Karpas-422 (cell line): Measurements from ENCODE around the gene ASPSCR1. TPM values are rescaled to one million over a fixed set of nuclear protein-coding genes. Genes with fewer than 3 reads are reported as not detected.

Experiments used
- DNase-seq: peaks from one replicate; pipeline ENCODE4 v3.0.0-alpha.2; 2015
- H2AFZ ChIP-seq: fragments of 200-600 bp; sonication (generic); 2 replicates; pipeline ENCODE4 v1.6.1; 2014; ENCODE audit warnings: antibody characterized with exemption, low read length, mixed read lengths
- H3K27ac ChIP-seq: fragments of 200-600 bp; sonication (generic); 2 replicates; pipeline ENCODE4 v1.5.1; 2014; ENCODE audit warnings: mild to moderate bottlenecking, low read length, moderate library complexity
- H3K27me3 ChIP-seq: fragments of 200-600 bp; sonication (generic); 2 replicates; pipeline ENCODE4 v1.6.1; 2014; ENCODE audit warnings: low read length, mixed read lengths
- H3K36me3 ChIP-seq: fragments of 200-600 bp; sonication (generic); 2 replicates; pipeline ENCODE4 v1.6.1; 2014; ENCODE audit warnings: low read length, mixed read lengths; ENCODE audit not compliant: insufficient read depth
- H3K4me1 ChIP-seq: fragments of 200-600 bp; sonication (generic); 2 replicates; pipeline ENCODE4 v1.6.1; 2014; ENCODE audit warnings: mild to moderate bottlenecking, low read length, mixed read lengths
- H3K4me2 ChIP-seq: fragments of 200-600 bp; sonication (generic); 2 replicates; pipeline ENCODE4 v1.6.1; 2014; ENCODE audit warnings: low read length, low read depth, mild to moderate bottlenecking; ENCODE audit not compliant: poor library complexity, severe bottlenecking
- H3K4me3 ChIP-seq: fragments of 200-600 bp; sonication (generic); 2 replicates; pipeline ENCODE4 v1.5.1; 2014; ENCODE audit warnings: mild to moderate bottlenecking, antibody characterized with exemption, low read length, mixed read lengths
- H3K79me2 ChIP-seq: fragments of 200-600 bp; sonication (generic); 2 replicates; pipeline ENCODE4 v1.6.1; 2014; ENCODE audit warnings: mild to moderate bottlenecking, low read length, mixed read lengths
- H3K9ac ChIP-seq: fragments of 200-600 bp; sonication (generic); 2 replicates; pipeline ENCODE4 v1.6.0; 2014; ENCODE audit warnings: low read length
- H3K9me2 ChIP-seq: fragments of 200-600 bp; sonication (generic), shearing (Covaris generic); replicated peaks from 2 replicates; pipeline ENCODE4 v1.6.0; 2014; ENCODE audit warnings: mild to moderate bottlenecking, low read length, moderate library complexity; ENCODE audit not compliant: insufficient read depth
- H3K9me3 ChIP-seq: fragments of 300-700, 200-600 bp; sonication (generic); 2 replicates; pipeline ENCODE4 v1.6.1; 2014; ENCODE audit warnings: low read length, mixed read lengths
- H4K20me1 ChIP-seq: fragments of 200-600 bp; sonication (generic); 2 replicates; pipeline ENCODE4 v1.6.1; 2014; ENCODE audit warnings: mild to moderate bottlenecking, antibody characterized with exemption, low read length, low read depth; ENCODE audit not compliant: insufficient read depth
- total RNA-seq: library from RNA; depleted of rRNA; stranded (reverse); fragments of >200 nt; shearing (Covaris generic); gene quantifications from 2 replicates; pipeline ENCODE4 v1.2.3, GENCODE V29; 2014; ENCODE audit warnings: low replicate concordance

The ASPSCR1 gene
- total RNA-seq, 1 experiment from 2014 or later, result 38.7 TPM

- no peak overlapping the region for H3K4me3 ChIP-seq
- H2AFZ ChIP-seq, result no peak overlapping the region
- peaks cover 11% of the 10 kb centered on the region for H3K4me1 ChIP-seq
- no peaks in the 10 kb centered on the region for H3K27me3 ChIP-seq
- H3K9me3 ChIP-seq, result no peaks in the 10 kb centered on the region
- no peak for DNase-seq
- H3K36me3 ChIP-seq, result no peaks in the 10 kb centered on the region
- H4K20me1 ChIP-seq, result no peaks in the 10 kb centered on the region
- H3K4me2 ChIP-seq, result no peak overlapping the region
- no peak overlapping the region for H3K27ac ChIP-seq
- H3K9me2 ChIP-seq, result no peaks in the 10 kb centered on the region
- H3K9ac ChIP-seq, result no peak overlapping the region
- no peaks in the 10 kb centered on the region for H3K79me2 ChIP-seq
These were observed 37.5 kb upstream of the ASPSCR1 start for GRCh38 chr17:81939881-81940385.

GRCh38 chr17:81940538-81941483 is 36.6 kb upstream of the ASPSCR1 start:
- Histone ChIP-seq H3K9ac (no peak overlapping the region), H3K27me3 (no peaks in the 10 kb centered on the region), H3K4me2 (no peak overlapping the region), H2AFZ (no peak overlapping the region), H3K9me3 (no peaks in the 10 kb centered on the region), H4K20me1 (no peaks in the 10 kb centered on the region), H3K79me2 (no peaks in the 10 kb centered on the region), H3K27ac (no peak overlapping the region), H3K4me1 (peaks cover 11% of the 10 kb centered on the region), H3K4me3 (no peak overlapping the region), H3K36me3 (no peaks in the 10 kb centered on the region), H3K9me2 (no peaks in the 10 kb centered on the region)
- no peak for DNase-seq

- Histone ChIP-seq H3K27me3 (no peaks in the 10 kb centered on the region), H3K9ac (no peak overlapping the region), H3K36me3 (no peaks in the 10 kb centered on the region), H4K20me1 (no peaks in the 10 kb centered on the region), H3K9me3 (no peaks in the 10 kb centered on the region), H3K9me2 (no peaks in the 10 kb centered on the region), H2AFZ (no peak overlapping the region), H3K4me2 (no peak overlapping the region), H3K4me3 (peak overlapping the region; percentile 15; the same call in 1 of the 2 replicates), H3K79me2 (no peaks in the 10 kb centered on the region), H3K27ac (no peak overlapping the region), H3K4me1 (peaks cover 11% of the 10 kb centered on the region)
- peak; percentile 59 for DNase-seq
These were observed 35.8 kb upstream of the ASPSCR1 start for GRCh38 chr17:81941484-81942166.

- no peaks in the 10 kb centered on the region for H3K36me3 ChIP-seq
- no peak overlapping the region for H3K27ac ChIP-seq
- no peaks in the 10 kb centered on the region for H3K27me3 ChIP-seq
- no peak overlapping the region for H3K4me2 ChIP-seq
- H3K9me2 ChIP-seq, result no peaks in the 10 kb centered on the region
- peaks cover 11% of the 10 kb centered on the region for H3K4me1 ChIP-seq
- no peak overlapping the region for H2AFZ ChIP-seq
- no peak overlapping the region for H3K4me3 ChIP-seq
- no peak for DNase-seq
- H4K20me1 ChIP-seq, result no peaks in the 10 kb centered on the region
- H3K9ac ChIP-seq, result no peak overlapping the region
- no peaks in the 10 kb centered on the region for H3K79me2 ChIP-seq
- H3K9me3 ChIP-seq, result no peaks in the 10 kb centered on the region
These were observed 35.3 kb upstream of the ASPSCR1 start for GRCh38 chr17:81942167-81942553.

- H3K9me3 ChIP-seq, result no peaks in the 10 kb centered on the region
- peaks cover 11% of the 10 kb centered on the region for H3K4me1 ChIP-seq
- H3K27ac ChIP-seq, result no peak overlapping the region
- H4K20me1 ChIP-seq, result no peaks in the 10 kb centered on the region
- H3K27me3 ChIP-seq, result no peaks in the 10 kb centered on the region
- H3K4me3 ChIP-seq, result no peak overlapping the region
- no peak for DNase-seq
- H3K4me2 ChIP-seq, result no peak overlapping the region
- no peaks in the 10 kb centered on the region for H3K79me2 ChIP-seq
- no peaks in the 10 kb centered on the region for H3K36me3 ChIP-seq
- no peak overlapping the region for H3K9ac ChIP-seq
- no peak overlapping the region for H2AFZ ChIP-seq
- no peaks in the 10 kb centered on the region for H3K9me2 ChIP-seq
These were observed 32.6 kb upstream of the ASPSCR1 start for GRCh38 chr17:81944858-81945257.

- DNase-seq, result no peak
- Histone ChIP-seq H3K9ac (no peak within 1 kb of the TSS), H3K4me2 (no peak within 1 kb of the TSS), H2AFZ (no peak within 1 kb of the TSS), H3K9me3 (no peaks in the 10 kb centered on the region), H4K20me1 (no peaks in the 10 kb centered on the region), H3K27ac (no peak within 1 kb of the TSS), H3K4me3 (no peak within 1 kb of the TSS), H3K79me2 (no peaks in the 10 kb centered on the region), H3K9me2 (no peaks in the 10 kb centered on the region), H3K36me3 (no peaks in the 10 kb centered on the region), H3K27me3 (no peaks in the 10 kb centered on the region), H3K4me1 (peaks cover under 1% of the 10 kb centered on the region)
These were observed 30.2 kb upstream of the ASPSCR1 start, which contains the start of gene MYADML2 for GRCh38 chr17:81947189-81947588. Gene MYADML2 (minus strand): TSS chr17:81947233. CDS start chr17:81941741, 5,492 bp downstream.

GRCh38 chr17:81948635-81949378 is 28.6 kb upstream of the ASPSCR1 start:
- Histone ChIP-seq H3K9ac (no peak overlapping the region), H3K4me2 (no peak overlapping the region)
- no peak for DNase-seq

More at GRCh38 chr17:81948635-81949378, 28.6 kb upstream of the ASPSCR1 start:
- Histone ChIP-seq H3K9me3 (no peaks in the 10 kb centered on the region), H4K20me1 (no peaks in the 10 kb centered on the region), H3K36me3 (no peaks in the 10 kb centered on the region), H3K27me3 (no peaks in the 10 kb centered on the region), H3K4me3 (no peak overlapping the region), H3K79me2 (no peaks in the 10 kb centered on the region), H3K27ac (no peak overlapping the region), H3K4me1 (no peaks in the 10 kb centered on the region), H2AFZ (no peak overlapping the region), H3K9me2 (no peaks in the 10 kb centered on the region)
